ENCODE results near the gene JMJD8.

JMJD8 gene

GRCh38 chr16:676565-676902 is 7.6 kb downstream of the JMJD8 start:
- no peak for TF ChIP-seq ZNF214 (tag by site-specific recombination; IDR thresholded peaks at IDR 0.05; ENCODE audit: borderline replicate concordance)
- 0 out of 2 replicates have a peak, but pooled peaks have one; percentile 16 for TF ChIP-seq ZNF600 (tag by site-specific recombination; IDR thresholded peaks at IDR 0.05)
- no peak for TF ChIP-seq ZNF560 (tag by site-specific recombination; IDR thresholded peaks at IDR 0.05; ENCODE audit: borderline replicate concordance)
- TF ChIP-seq HIC1 (tag by site-specific recombination; IDR thresholded peaks at IDR 0.05): peak; percentile 3; the same call in 1 of the 2 replicates
- Histone ChIP-seq H3K27ac (ENCODE audit: extremely low read depth, low read depth, low read length) (no peak overlapping the region), H3K9me3 (ENCODE audit: control insufficient read depth, insufficient read depth, low read depth, low read length) (no peaks in the 10 kb centered on the region), H3K4me3 (ENCODE audit: low read depth, low read length) (no peak overlapping the region), H3K36me3 (ENCODE audit: control insufficient read depth in 2 of 2, insufficient read depth in 1 of 2, low read length in 2 of 2) (peaks cover 0 to 44% of the 10 kb centered on the region in 2 experiments; a peak in 1 of 3 replicates), H3K4me1 (ENCODE audit: control insufficient read depth, insufficient read depth, low read length) (peaks cover 6% of the 10 kb centered on the region; the same call in 1 of the 2 replicates)
- POLR2A ChIA-PET: interaction anchor here (1.0 to 2.6 kb wide), 6 partner anchors 8 to 40 kb away, joined by 3 to 10 read pairs (median 6); partner anchors contain the start of genes JMJD8, METTL26, RHOT2 and WDR24
- CTCF ChIA-PET: interaction anchor here (1.1 kb wide), 1 partner anchor 10 kb away, joined by 6 read pairs; no protein-coding TSS in a partner anchor

GRCh38 chr16:675884-676564 is 8.1 kb downstream of the JMJD8 start:
- Histone ChIP-seq H3K4me3 (ENCODE audit: low read depth, low read length) (no peak overlapping the region), H3K27ac (ENCODE audit: extremely low read depth, low read depth, low read length) (no peak overlapping the region), H3K9me3 (ENCODE audit: control insufficient read depth, insufficient read depth, low read depth, low read length) (no peaks in the 10 kb centered on the region), H3K36me3 (ENCODE audit: control insufficient read depth in 2 of 2, insufficient read depth in 1 of 2, low read length in 2 of 2) (peaks cover 0 to 44% of the 10 kb centered on the region in 2 experiments; a peak in 1 of 3 replicates), H3K4me1 (ENCODE audit: control insufficient read depth, insufficient read depth, low read length) (peaks cover 5% of the 10 kb centered on the region; the same call in 1 of the 2 replicates)
- POLR2A ChIA-PET: interaction anchor here (0.7 to 2.6 kb wide), 8 partner anchors 8 to 289 kb away, joined by 3 to 10 read pairs (median 5); partner anchors contain the start of genes JMJD8, METTL26, RHOT2 and WDR24
- TF ChIP-seq MYNN (tag by site-specific recombination; IDR thresholded peaks at IDR 0.05; ENCODE audit: borderline replicate concordance) (no peak), BCL11B (tag by site-specific recombination; IDR thresholded peaks at IDR 0.05; ENCODE audit: low read depth) (peak; percentile 75; the same call in 1 of the 2 replicates), AEBP2 (tag by site-specific recombination; IDR thresholded peaks at IDR 0.05; ENCODE audit: borderline replicate concordance) (no peak), ZNF704 (tag by site-specific recombination; IDR thresholded peaks at IDR 0.05) (no peak), HIC1 (tag by site-specific recombination; IDR thresholded peaks at IDR 0.05) (peak; percentile 69), BCL11A (tag by site-specific recombination; IDR thresholded peaks at IDR 0.05; ENCODE audit: low read depth) (peak; percentile 67; the same call in 1 of the 2 replicates)
- CTCF ChIA-PET: interaction anchor here (0.6 to 1.1 kb wide), 3 partner anchors 9 to 98 kb away, joined by 3 to 6 read pairs (median 4); no protein-coding TSS in a partner anchor

Measured in HEK293 (cell line).